Effector memory CD4-positive, alpha-beta T cell (primary cell): ENCODE data around the gene CLEC16A.

Source experiments
- DNase-seq, 3 donors: peaks; one replicate each; pipeline ENCODE4 v3.0.0-alpha.2; 2020
- H3K27ac ChIP-seq: 2 replicates; pipeline ENCODE4 v1.7.0; 2013; ENCODE audit warnings: mild to moderate bottlenecking, low read length, moderate library complexity; ENCODE audit not compliant: insufficient read depth, poor library complexity, severe bottlenecking
- H3K27me3 ChIP-seq: replicated peaks from 2 replicates; pipeline ENCODE4 v1.7.0; 2013; ENCODE audit warnings: mild to moderate bottlenecking, low read length; ENCODE audit not compliant: insufficient read depth, control insufficient read depth, poor library complexity, severe bottlenecking
- H3K36me3 ChIP-seq: 2 replicates; pipeline ENCODE4 v1.7.0; 2013; ENCODE audit warnings: mild to moderate bottlenecking, low read length, moderate library complexity; ENCODE audit not compliant: control insufficient read depth, insufficient read depth
- H3K4me1 ChIP-seq: 2 replicates; pipeline ENCODE4 v1.7.0; 2013; ENCODE audit warnings: low read length, mild to moderate bottlenecking; ENCODE audit not compliant: control insufficient read depth, insufficient read depth, poor library complexity, severe bottlenecking
- H3K4me3 ChIP-seq: 2 replicates; pipeline ENCODE4 v1.7.0; 2013; ENCODE audit warnings: low read length, low read depth, mild to moderate bottlenecking; ENCODE audit not compliant: insufficient read depth, poor library complexity, severe bottlenecking
- H3K9me3 ChIP-seq: 2 replicates; pipeline ENCODE4 v1.7.0; 2013; ENCODE audit warnings: mild to moderate bottlenecking, low read length, moderate library complexity; ENCODE audit not compliant: control insufficient read depth

The CLEC16A gene

DNA sequence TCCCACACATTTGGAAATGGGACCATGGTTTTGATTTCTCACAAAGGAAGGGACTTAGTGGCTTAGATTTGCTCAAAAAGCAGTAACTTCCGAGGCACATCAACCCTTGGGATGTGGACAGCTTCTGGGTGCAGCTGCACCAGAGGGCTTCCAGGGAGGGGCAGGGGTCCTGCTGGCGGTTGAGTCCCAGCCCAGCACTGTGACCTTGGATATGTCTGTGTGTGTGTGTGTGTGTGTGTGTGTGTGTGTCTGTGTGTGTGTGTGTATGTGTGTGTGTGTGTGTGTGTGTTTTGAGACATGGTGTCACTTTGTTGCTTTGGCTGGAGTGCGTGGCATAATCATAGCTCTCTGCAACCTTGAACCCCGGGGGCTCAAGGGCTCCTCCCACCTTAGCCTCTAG, 130.8 kb downstream of the CLEC16A start:
- Histone ChIP-seq H3K27me3 (no peaks in the 10 kb centered on the region), H3K36me3 (no peaks in the 10 kb centered on the region), H3K4me1 (peaks cover 20% of the 10 kb centered on the region), H3K4me3 (no peak overlapping the region), H3K9me3 (no peaks in the 10 kb centered on the region), H3K27ac (no peak overlapping the region)
- no peak for DNase-seq

DNA sequence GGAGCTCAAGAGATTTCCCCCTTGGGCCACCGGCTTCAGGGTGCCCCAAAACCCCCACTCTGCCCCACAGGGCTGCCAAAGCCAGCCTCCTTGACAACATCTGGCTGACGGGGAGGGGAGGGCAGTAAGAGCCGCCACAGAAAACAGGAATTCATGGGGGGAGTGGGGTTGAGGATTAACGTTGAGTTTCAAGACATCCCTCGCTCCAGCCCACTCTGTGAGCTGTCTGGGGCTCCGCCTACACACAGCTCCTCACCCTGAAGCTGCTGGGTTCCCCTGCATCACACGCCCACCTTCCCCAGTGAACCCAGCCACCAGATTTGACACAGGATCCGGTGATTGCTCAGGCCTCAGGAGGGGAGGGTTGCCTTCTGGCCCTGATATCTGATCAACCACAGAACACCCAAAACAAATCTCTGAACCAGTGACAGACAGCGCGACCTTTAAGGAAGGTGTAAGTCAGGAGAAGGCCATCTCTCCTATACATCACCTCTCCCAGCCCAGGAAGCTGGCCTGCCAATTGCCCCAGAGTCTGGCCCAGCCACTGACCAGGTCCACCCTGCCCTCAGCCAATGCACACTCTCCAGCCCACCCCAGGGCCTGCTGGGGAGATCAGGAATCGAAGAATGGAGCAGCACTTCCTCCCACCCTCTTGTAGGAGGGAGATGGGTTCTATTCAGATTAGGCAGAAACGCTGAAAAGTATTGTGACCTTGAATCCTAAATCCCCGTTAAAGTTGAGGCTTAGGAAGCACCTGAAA, 132.1 kb downstream of the CLEC16A start:
- Histone ChIP-seq H3K36me3 (no peaks in the 10 kb centered on the region), H3K9me3 (no peaks in the 10 kb centered on the region), H3K4me1 (peaks cover 20% of the 10 kb centered on the region), H3K27ac (no peak overlapping the region), H3K27me3 (no peaks in the 10 kb centered on the region), H3K4me3 (no peak overlapping the region)
- DNase-seq, result no peak

DNA sequence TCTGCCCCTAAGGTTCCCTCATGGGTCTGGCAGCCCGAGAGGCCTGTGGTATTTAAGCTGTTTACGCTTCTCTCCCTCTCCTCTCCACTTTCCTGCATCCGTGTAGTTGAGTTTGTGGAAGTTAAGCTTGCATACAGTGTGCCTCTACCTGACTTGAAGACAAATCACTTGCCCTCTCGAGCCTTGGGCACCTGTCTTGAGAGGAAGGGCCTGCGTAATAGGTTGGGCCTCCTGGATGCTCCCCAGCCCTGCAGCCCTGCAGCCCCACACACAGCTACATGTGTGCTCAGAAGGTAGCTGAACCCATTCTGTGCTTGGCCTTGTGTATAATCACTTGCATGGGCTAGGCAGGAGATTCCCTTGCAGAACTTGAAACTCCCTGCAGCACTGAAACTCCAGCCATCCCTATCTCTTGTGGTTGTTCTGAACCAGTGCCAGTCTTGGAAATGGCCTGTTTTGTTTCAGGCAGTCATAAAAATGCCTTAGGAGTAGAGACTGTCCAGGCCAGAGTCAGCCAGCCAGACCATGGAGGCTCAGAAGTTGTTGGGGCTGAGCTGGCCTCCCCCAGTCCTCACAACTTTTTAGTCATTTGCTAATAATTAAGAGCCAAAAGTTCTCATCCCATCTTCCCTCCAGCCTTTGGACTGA, 134.6 kb downstream of the CLEC16A start:
- H3K9me3 ChIP-seq, result no peaks in the 10 kb centered on the region
- H3K4me3 ChIP-seq, result no peak overlapping the region
- DNase-seq, result no peak
- peaks cover 20% of the 10 kb centered on the region for H3K4me1 ChIP-seq
- no peak overlapping the region for H3K27ac ChIP-seq
- no peaks in the 10 kb centered on the region for H3K36me3 ChIP-seq
- H3K27me3 ChIP-seq, result no peaks in the 10 kb centered on the region

DNA sequence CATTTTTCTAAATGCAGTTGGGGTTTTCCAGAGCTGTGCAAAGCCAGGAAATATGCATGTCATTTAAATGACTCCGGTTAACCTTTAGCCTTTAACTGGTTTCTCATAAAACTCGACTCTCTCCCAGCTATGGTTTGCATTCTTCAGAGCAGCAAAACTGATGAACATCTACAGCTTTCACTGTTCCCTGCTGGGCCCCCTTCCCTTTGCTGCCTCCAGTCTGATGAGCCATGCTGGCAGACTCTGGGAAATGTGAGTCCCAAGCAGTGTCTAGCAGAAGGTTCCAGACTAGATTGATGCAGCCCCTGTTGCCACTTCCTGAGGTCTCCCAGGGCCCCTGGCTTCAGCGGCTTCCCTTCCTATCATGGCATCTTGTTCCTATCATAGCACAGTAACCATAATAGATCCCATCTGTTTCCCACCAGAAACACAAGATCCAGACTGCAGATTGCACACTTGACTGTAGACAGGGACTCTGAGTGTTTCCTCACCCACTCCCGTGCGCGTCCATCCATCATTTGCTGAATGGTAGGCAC, 135.4 kb downstream of the CLEC16A start:
- H3K4me1 ChIP-seq, result peaks cover 20% of the 10 kb centered on the region
- no peaks in the 10 kb centered on the region for H3K36me3 ChIP-seq
- no peak overlapping the region for H3K4me3 ChIP-seq
- no peaks in the 10 kb centered on the region for H3K9me3 ChIP-seq
- no peak overlapping the region for H3K27ac ChIP-seq
- H3K27me3 ChIP-seq, result no peaks in the 10 kb centered on the region
- DNase-seq, result no peak

DNA sequence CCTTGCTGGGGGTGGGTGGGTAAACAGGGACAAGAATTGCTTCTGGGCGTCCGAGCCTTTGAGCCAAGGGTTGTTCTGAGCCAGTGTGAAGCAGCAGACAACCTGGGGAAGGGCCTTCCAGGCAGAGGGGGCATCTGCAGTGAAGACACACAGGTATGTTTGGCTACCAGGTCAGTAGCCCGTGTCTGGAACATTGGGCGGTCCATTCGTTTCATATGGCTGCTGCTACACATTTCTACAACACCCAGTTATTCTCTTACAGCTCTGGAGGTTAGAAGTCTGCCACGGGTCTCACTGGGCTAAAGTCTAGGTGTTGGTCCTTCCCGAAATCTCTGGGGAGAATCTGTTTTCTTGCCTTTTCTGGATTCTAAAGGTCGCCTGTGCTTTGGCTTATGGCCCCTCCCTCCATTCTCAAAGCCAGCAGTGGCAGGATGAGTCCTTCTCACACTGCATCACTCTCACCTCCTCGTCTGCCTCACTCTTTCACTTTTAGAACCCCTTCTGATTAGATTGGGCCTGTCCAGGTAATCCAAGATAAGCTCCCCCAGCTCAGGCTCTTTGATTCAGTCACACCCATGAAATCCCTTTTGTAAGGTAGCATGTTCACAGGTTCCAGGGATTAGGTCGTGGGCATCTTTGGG, 136.1 kb downstream of the CLEC16A start:
- H3K4me3 ChIP-seq, result no peak overlapping the region
- H3K36me3 ChIP-seq, result no peaks in the 10 kb centered on the region
- H3K27ac ChIP-seq, result no peak overlapping the region
- no peaks in the 10 kb centered on the region for H3K27me3 ChIP-seq
- DNase-seq, result no peak
- no peaks in the 10 kb centered on the region for H3K9me3 ChIP-seq
- H3K4me1 ChIP-seq, result peaks cover 20% of the 10 kb centered on the region

DNA sequence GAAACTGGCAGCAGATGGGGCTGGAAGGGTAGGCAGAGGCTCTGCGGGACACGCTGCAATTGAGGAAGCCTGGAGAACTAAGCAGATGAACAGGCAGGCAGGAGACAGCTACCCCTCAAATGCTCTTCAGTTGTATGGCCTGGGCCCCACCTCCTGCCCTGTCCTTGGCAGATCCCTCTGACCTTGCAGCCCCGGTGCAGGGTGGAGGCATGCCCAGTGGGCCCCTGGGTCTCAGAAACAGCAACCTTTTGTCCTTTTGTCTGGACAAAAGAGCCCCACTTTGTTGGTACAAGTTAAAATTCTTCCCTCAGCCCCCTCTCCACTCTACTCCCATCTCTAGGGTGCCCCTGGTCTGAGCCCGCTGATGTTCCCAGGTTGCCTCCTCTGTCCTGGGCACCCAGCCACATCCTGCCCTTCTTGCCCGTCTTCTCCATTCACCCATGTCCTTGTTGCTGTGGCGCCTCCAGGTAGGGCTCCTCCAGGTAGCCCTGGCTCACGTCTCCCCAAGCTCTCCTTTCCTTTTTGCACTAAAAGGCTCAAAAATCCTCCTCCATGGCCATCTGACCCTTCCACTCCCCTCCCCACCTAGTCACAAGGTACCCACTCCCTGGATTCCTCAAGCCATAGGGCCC, 136.8 kb downstream of the CLEC16A start:
- no peaks in the 10 kb centered on the region for H3K36me3 ChIP-seq
- peaks cover 16% of the 10 kb centered on the region for H3K4me1 ChIP-seq
- no peak overlapping the region for H3K27ac ChIP-seq
- DNase-seq, result no peak
- no peaks in the 10 kb centered on the region for H3K9me3 ChIP-seq
- no peaks in the 10 kb centered on the region for H3K27me3 ChIP-seq
- H3K4me3 ChIP-seq, result no peak overlapping the region

DNA sequence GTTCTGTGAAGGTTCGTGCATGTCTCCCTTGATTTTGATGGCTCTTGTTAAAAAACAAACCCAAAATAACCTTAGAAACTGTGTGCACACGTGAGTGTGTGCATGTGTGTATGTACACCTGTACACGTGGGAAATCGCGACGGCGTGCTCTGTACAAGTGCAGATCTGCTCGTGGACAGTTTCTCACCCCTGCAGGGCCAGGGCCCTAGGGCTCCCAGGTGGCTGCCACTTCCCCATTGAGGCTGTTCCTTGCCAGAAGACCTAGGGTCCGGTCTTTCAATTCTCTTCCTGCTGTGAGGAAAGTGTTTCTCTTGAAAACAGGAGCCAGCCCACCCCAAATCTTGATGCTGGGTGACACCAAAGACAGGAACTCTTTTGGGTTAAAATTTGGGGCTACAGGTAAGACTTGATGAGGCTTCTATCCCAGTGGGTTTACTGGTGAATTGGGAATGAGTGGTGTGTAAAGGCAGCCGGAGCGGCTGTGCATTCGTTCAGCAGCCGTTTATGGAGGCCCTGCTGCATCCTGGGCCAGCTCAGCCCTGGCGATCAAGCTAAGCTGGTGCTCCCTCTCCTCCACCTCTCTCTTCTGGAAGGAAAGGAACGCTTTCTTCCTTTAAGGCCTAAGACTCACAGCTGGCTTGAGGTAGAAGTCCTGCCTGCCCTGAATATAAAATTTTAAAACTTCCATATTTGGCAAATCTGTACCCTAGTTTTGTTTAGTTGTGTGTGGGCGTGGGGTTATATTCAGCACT, 137.9 kb downstream of the CLEC16A start:
- Histone ChIP-seq H3K36me3 (no peaks in the 10 kb centered on the region), H3K9me3 (no peaks in the 10 kb centered on the region), H3K27ac (no peak overlapping the region), H3K4me3 (no peak overlapping the region), H3K27me3 (no peaks in the 10 kb centered on the region), H3K4me1 (peaks cover 12% of the 10 kb centered on the region)
- no peak for DNase-seq

DNA sequence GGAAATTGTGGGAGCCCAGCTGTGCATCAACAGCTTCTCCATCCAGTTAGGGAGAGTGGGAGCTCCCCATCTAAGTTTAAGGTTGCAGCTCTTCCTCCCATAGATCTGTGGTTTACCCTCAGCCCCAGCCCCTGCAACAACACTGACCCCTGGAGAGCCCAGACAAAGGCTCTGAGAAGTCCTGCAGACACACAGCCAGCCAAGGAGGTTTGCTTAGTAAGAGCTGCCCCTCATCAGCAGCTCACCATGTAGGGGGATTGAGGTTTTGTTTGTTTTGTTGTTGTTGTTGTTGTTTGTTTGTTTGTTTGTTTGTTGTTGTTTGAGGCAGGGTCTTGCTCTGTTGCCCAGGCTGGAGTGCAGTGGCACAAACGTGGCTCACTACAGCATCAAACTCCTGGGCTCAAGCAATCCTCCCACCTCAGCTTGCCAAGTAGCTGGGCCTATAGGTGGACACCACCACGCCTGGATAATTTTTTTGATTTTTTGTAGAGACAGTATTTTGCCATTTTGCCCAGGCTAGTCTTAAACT, 138.6 kb downstream of the CLEC16A start:
- Histone ChIP-seq H3K4me3 (no peak overlapping the region), H3K4me1 (peaks cover 19% of the 10 kb centered on the region), H3K27me3 (no peaks in the 10 kb centered on the region), H3K27ac (no peak overlapping the region), H3K36me3 (no peaks in the 10 kb centered on the region), H3K9me3 (no peaks in the 10 kb centered on the region)
- DNase-seq, result no peak

DNA sequence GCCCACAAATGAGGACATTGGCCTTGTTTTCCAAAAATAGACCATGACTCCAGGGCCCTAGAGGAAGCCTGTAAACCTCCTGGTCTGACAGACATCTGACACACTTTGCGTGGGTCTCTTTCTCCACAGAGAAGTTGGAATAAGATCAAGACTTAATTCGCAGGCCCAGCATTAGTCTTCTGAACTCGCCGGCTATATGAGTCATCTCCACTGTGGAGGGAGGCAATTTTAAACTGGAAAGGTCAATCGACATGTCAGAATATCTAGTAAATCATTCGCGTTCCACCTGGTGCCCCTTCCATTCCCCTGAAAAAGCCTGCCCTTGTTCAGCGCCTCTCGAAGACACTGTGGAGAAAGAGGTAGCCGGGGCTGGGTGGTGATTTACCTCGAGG, 140.1 kb downstream of the CLEC16A start:
- Histone ChIP-seq H3K36me3 (no peaks in the 10 kb centered on the region), H3K27ac (no peak overlapping the region), H3K4me1 (peaks cover 22% of the 10 kb centered on the region), H3K4me3 (no peak overlapping the region), H3K9me3 (no peaks in the 10 kb centered on the region), H3K27me3 (no peaks in the 10 kb centered on the region)
- no peak for DNase-seq
